Skin of body (tissue), 2 donors: ENCODE data around the gene TFEB. TPM values are rescaled to one million over a fixed set of nuclear protein-coding genes. Genes with fewer than 3 reads are reported as not detected.
A peak's percentile ranks its signal among the peaks of the same experiment; 100 is the strongest.

Experiments used
- DNase-seq: peaks from one replicate; lab custom pipeline; 2025; lab: John Stamatoyannopoulos, UW
- total RNA-seq: library from RNA; depleted of rRNA; stranded (reverse); fragments of >200 nt; gene quantifications from one replicate; pipeline ENCODE4 v1.2.3, GENCODE V29; 2014

The TFEB gene
- total RNA-seq, 1 donor from 2014 or later, result 4.2 TPM

DNA sequence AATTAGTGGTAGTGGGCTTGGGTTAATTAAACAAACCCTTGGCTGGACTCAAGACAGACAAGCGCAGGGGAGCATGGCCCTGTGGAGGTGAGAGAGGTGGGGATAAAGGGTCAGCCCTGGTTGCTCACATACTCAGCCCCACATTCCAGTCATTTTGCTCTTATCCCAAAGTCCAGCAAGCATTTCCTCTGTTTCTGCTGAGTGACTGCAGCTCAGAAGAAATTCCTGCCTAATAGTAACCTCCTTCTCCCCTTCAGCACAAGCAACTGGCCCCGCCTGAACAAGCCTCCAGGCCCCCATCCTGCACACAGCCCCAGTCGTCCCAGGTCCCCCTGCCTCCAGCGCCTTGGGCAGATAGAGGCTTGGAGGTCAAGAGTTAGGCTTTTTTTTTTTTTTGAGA, 3.6 kb upstream of the TFEB start:
- DNase-seq, result no peak

DNA sequence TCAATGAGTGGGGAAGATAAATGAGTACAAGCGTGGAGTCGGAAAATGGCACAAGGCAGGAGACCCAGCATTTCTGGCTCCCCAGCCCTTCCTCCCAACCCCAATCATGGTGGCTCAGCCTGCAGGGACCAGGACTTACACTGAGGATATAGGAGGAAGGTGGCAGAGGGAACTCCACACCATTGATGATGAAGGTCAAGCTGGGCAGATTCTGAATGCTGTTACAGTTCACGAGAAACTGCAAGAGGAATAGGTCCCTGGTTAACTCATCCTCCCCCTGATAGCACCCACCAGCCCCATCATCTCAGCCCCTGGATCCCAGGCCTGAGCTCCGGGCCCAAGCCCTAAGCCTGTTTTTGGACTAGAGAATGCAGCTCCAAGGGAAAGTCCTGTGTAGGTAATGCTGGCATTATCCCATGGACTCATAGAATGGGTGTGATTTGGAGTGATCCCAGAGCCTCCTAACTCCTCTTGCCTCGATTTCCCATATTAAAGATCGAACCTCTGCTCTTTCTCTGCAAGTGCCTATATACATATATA, 2.3 kb upstream of the TFEB start:
- no peak for DNase-seq

DNA sequence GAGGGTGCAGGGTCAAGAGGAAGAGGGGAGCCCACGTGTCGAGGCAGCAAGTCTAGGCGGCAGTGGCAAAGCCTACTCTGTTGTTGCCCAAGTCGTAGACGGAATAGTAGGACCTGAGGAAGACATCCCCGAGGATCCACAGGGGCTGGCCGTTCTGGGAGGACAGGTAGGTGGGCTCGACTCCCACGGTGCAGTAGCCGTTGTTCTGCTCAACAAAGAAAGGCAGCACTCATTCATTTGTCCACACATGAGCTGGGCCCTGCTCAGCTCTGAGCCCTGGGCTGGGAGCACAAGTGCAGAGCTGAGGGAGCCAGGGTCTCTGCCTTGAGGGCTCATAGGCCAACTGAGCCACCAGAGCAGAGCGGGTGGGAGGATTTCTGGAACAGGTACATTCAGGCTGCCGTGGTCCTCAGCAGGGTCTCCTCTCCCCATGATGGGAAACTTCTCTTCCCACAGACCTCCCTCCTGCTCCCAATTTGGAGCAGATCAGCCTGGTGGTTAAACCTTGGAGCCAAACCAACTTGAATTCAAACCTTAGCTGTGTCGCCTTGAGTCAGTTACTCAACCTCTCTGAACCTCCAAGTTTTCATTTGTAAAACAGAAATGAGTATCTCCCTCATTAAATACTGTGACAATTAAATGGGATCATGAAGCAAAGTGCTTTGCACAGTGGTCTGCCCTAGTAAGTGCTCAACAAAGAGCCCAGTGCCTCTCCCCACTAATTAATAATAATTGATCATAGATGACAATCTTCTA, 1.6 kb upstream of the TFEB start:
- no peak for DNase-seq

DNA sequence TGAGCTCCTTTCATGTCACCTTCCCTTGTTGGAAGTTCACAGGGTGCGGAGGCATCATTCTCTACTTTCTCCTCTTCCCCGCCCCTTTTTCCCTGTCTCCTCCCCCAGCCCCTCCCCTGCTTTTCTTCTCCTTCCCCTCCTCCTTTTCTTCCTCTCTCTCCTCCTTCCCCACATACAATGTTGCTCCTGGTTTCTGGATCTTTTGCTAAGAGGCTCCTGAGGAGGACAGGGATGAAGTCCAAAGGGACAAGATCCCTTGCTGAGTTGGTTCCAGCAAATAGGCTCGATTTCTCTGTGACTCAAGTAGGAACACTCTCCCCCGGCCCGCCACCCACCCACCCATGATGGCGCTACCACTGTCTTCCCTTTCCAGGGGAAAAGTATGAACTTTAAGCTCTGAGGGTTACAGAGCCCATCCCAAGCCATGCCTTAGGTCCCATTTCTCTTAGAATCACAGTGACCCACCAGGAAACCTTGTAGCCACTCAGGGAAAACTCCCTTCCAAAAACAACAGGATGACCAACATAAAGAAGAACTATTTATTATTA, 852 bp upstream of the TFEB start:
- no peak for DNase-seq

DNA sequence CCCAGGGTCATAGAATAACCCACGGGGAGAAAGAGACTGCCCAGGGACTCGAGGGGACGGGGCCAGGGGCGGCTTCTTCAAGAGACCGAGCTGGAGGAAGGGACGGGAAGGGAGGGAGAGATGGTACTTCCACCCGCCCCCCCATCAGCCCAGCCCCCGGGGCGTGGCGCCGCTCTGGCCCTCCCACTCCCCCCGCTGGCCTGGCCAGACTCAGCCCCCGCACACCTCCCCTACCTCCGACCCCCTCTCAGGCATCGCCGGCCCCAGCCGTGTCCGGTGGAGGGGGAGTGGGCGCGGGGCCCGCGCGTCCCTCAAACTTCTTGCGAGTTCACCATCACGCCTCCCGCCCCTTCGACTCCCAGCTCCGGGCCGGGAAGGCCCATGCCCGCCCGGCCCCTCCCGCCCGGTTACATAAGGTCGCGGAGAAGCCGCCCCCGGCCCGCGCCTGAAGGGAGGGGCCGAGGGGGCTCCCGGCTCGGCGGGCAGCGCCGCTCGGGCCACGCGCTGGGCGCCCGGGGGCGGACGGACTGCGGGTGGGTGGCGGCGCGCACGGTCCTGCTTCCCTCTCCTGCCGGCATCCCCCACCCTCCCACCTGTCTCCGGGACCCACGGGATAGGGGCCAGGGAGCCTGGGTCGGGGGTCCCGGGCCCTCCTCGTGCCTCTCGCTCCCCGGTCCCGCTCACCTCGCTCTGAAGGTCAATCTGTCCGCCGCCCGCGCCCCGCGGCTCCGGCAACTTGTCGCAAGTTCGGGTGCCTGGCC, 562 bp downstream of the TFEB start:
- peak; percentile 56 for DNase-seq

DNA sequence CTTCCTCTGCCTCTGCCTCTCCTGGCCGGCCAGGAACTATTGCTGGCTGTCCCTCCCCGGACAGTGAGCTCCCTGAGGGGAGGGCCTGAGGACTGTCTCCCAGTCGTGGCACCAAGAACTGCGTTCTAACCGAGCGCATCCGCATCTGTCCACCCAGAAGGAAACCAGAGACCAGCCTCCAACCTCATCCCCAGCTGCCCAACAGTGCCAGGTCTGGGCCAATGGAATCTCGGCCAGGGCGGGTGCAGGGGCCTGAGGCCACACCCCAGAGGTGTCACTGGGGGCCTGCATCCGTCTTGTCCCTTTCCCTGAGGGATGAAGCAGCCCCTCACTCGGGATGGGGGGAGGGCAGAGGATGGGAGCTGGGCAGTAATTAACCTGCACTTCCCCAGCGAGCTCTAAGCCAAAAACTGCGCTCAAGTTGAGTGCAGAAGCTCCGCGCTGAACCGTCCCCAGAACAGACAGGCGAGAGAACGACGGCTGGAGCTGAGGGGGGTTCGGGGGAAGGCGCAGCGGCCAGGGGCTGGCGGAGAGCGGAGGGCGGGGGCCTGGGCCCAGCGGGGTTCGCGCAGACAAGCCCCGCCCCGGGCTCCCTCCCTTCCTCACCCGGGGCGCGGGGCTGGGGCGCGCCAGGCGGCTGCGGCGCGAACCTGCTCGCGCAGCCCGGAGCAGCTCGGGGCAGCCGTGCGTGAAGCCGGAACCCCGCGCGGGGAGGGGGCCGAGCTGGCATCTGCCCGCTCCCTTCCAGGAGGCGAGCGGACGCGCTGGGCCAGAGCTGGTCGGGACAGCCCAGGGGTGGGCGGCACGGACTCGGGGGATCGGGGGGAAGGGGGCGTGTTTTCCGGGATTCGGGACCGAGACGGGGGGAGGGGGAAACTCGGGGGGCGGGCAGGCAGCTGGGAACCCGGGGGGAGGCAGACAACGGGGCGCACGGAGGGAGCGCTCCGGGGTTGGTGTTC, 1.4 kb downstream of the TFEB start:
- peak; percentile 56 for DNase-seq

DNA sequence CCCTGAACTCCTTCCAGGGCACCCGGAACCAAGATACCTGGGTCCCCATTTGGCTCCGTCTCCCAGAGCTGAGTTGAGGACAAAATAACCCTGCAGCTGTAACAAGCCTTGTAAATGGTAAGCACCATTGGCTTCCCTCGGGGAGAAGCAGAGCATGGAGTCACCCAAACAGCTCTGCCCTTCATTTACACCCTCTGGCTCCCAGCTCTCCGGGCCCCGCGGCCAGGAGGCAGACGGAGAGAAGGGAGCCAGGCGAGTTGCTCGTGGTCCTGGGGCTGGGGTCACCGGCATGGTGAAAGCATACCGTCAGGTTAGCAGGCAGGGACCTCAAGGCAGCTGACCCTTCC, 2.1 kb downstream of the TFEB start:
- DNase-seq, result no peak

DNA sequence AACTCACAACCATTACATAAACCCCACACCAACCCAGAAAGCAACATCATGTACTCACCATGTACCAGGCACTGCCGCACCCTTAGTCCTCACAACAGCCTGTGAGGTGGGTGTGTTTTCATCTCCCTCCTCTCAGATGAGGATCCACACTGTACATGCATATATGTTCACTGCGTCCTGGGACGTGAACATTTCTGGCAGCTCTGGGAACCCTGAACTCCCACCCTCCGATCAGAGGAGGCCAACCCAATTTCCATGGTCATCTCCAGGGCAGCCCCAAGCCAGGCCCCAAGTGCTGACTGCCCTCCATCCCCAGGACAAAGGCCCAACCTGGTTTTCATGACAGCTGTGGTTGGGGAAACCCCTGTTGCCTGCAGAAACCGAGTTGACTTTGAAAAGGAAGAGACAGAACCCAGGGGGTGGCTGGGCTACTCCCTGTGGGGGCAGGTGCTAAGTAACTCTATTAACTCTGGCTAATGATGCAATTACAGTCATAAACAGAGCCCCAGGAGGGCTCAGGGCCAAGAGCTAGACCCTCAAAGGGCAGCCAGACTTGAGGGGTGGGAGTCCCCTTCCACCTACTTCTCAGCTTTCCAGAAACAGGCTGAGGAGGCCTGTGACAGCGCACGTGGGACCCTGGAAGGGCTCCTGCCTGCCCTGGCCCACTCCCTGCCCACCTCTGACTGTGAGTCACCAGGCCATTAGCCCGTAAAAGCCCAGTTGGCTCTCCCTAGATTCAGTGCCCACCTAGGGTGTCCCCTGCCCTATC, 2.6 kb downstream of the TFEB start:
- DNase-seq, result no peak

DNA sequence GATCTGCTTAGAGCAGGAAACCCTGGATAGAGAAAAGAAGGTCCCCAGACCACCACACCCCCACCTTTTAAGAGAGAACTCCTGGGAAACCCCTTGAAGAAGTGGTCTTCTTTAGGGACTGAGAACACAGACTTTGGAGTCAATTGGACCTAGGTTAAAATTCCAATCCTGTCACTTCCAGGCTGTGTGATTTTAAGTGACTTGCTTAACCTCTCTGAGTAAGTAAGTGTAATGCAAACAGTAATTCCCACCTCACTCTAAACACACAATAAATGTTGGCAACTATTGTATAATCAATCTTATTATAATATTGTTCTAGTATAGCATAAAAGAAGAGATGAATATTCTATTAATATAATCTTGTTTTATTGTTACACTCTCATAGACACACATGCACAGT, 3.3 kb downstream of the TFEB start:
- no peak for DNase-seq

DNA sequence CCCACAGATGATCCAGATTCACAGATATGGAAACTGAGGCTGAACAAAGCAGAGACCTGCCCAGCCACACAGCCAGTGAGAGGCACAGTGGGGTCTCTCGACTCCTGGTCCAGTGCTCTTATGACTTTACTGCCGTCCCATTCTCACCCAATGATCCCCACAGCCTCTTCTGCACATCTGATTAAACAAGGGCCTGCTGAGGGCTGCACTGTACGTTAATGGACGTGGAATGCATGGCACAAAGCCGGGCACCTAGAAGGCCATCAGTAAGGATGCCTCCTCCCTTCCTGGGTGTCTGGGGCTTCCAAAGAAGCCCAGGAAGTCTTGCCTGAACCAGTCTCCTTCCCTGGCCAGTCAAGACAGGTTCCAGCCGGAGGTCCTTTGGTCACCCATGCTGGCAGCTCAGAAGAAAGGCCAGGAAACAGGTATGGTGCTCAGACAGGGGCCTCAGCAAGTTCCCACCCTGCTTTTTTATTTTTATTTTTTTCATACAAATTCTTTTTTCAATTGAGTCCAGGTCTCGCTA, 3.8 kb downstream of the TFEB start:
- no peak for DNase-seq

DNA sequence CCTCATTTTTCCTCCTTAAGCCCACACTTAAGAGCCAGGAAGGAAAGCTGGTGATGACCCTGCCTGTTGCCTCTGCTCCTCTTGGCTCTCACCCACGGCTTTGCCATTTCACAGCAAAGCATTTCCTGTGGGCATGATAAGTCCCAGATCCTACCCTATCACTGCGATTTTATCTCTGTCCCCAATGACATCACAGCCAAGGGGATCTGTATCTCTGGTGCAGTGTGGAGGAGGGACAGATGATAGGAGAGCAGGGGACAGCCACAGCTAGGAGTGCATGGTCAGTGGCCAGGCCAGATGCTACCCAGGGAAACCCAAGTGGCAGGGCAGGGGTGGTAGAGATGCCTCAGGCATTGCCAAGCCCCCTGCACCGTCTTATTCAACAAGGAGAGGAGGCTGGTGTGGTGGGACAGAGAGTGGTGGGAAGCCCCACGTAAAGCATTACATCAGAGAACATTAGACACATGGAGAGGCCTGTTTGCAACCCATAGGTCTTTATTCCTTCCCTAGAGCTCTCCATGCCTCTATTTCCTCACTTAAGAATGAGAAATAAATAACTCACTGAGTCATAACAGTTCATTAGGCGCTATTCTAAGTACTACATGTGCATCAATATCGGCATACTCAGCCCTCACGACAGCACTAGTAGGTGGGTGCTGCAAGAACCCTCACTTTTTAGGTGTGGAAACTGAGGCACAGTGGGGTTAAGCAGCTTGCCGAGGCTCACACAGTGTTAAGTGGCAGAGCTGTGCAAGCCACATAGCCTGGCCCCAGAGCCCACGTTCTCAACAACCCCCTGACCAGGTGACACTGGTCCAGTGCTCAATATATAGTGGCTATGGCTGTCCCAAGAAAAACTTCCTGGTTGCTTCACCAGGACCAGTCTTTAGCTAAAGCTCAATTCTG, 4.6 kb downstream of the TFEB start:
- no peak for DNase-seq

DNA sequence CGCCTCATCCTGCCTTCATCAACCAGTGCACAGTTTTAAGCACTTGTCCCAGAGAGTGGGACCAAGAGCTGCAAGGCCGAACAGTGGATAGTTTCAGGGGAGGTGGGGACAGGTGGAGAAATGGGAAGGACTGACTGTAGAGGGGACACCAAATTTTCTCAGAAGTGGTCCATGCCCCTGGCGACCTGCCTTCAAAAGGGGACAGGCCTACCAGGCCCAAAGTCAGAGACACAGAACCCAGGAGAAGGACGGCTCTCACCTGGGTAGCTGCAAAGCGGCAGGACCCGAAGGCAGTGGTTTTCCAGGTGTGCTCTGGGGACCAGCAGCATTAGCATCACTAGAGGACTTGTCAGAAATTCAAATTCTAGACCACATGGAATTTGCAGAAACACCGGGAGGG, 5.8 kb downstream of the TFEB start:
- no peak for DNase-seq

DNA sequence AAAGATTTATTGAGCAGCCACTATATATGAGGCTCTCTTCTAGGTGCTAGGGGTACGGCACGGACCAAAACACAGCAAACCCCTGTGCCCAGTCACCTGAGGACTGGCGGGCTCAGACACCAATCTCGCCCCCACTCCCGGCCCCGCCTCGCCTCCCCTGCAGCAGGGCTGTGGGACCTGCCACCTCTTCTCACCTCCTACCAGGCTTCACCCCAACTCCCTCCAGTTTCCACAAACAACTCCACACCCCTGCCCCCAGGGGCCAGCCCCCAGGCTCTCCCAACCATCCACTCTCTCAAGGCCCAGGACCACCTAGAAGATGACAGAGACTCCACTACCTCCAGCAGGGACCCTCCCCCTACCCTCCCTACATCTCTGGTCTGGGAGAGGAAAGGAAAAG, 6.5 kb downstream of the TFEB start:
- no peak for DNase-seq

DNA sequence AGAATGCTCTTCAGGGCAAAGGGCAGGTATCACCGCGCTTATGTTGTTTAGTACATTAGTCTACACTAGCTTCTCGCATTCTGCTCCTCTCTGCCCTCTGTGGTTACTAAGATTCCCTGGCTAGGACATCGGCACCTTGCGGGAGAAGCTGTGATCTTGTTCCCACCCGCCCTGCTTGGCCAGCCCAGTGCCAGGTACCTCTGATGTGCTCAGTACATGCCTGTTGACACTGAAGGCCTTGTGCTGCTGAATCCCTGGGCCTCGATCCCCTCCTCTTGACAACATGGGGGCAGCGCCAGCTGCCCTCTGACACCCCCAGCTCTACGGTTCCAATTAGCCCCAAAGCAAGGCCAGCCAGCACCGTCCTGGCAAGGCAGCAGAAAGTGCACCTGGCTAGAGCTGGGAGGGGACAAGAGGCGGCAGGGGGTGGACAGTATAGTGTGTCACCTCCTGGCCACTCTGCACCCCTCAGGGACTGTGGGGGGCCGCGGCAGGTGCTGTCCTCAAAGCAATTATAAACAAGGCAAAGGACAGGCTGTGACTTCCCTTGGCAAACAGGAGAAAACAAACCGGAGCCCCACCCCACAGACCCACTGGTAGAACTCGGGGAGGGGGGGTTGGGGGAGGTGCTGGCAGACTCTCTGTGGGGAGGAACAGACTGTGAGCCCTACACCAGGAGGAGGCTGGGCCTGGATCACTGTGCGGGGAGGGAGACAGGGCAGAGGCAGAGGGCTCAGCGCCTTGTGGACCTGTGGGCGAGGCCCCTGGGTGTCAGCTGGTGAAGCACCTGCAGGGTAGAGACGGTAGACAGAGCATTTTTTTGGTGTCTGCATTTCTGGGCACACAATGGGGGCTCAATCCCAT, 7.1 kb downstream of the TFEB start:
- DNase-seq, result no peak

DNA sequence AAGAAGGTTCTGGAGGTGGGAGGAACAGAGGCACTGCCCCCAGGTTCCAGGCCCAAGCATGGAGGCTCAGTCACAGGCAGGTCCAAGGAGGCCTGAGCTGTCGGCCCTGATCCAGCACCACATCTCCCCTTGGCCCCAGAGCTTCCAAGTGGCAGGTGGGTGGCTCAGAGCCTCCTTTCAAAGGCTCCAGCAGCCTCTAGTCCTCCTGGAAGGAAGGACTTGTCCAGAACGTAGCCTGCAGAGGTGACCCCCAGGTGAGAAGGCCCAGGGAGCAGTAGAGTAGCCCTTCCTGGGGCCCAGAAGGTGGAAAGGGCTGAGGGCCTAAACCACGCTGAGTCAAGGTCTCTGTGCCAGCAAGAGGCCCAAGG, 7.7 kb downstream of the TFEB start:
- no peak for DNase-seq

DNA sequence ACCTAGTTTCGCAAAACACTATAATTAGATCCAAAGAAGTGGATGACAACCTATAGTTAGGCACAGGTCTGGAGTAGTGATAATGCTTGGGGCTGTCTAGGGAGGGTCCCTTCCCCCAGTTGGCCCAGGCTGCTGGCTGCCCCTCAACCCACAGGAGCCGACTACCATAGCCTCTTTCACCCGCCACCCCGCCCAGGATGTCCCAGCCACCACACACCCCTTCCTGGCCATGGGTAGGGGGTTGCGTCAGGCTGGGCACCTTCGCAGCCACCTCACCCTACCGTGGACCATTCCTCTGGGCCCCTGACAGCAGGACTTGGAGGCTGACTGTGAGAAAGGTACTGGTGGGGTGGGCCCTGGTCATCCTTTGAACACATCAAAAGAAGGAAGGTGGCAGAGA, 8.5 kb downstream of the TFEB start:
- DNase-seq, result no peak

DNA sequence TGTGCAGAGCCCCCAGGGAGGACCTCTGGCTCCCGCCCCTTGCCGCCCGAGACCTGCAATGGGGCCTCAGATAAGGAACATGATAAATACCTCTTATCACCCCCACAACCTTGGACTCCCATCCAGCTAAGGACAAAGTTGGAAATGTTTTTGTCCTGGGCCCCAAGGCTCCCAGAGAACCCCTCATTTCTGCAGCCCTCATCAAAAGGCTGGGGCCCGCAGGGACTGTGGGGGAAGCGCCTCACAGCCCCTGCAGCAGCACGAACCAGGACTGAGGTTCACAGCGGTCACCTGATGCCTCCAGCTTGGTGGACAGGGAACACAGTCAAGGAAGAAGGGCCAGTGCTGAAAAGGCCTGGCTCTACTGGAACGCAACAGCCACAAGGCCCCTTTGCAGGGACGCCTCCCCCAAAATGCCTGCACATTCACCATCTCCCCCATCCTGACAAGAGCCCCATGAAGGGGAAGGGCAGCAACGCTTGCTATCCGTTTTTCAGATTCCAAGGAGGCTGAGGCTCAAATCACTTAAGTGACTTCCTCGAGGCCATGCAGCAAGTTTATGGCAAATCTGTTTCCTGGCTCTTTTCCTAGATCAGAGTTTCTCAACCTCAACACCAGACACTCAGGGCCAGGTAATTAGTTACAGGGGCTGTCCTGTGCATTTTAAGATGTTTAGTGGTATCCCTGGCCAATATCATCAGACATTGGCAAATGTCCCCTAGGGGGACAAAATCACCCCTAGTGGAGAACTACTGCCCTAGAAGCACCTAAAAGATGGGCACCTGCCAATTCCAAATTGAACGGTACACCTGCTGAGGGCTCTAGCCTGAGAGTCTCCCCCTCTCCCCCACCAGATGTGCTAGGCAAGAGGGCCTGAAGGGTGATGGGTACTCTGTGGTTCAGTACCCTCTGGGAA, 10.6 kb downstream of the TFEB start:
- DNase-seq, result no peak

DNA sequence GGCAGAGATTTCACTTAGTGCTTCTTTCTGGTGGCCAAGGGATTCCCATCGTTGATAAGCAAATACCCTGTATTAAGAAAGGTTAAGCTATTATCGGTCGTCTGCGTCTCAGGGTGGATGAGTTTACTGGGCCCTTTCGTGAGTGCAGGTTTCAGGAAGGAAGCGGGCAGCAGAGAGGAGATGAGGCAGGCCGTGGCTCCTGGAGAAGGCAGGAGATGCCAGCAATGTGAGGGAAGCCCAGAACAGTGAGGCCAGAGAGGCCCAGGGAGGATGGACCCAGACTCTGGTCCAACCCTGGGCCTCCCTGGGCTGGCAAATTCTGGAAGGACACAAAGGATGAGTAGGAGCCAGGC, 11.2 kb downstream of the TFEB start:
- DNase-seq, result no peak
